NB4 (cell line): Measurements from ENCODE around the gene ETV6.

Experiments used
- POLR2A ChIP-seq: IDR thresholded peaks from 2 replicates; pipeline ENCODE4 v1.6.1; 2011; ENCODE audit warnings: mild to moderate bottlenecking; ENCODE audit not compliant: insufficient read length; ENCODE audit errors: extremely low read depth
- TF ChIP-seq, protein P1 (sequence below): IDR thresholded peaks from one replicate; pipeline ENCODE4 v1.5.1; 2012; ENCODE audit warnings: low read depth, low read length

DNA sequence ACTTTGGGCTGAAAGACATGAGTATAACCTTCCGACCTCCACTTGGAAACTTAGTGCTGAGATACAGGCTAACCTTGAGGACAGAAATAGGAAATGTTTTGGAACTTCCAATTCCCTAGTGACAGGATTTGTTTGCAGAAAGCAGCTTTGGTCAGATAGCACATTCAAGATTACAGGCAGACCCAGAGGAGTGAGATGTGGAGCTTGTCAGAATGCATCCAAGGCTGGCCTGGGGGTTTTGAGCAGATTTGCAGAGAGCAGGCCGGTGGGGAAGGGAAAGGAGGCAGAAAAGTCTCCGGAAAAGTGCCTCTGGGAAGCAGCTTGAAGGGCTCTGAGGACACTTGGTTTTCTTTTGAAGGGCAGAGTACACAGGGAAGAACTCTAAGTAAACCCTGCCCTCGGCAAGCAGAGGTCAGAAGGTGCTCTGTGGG, 180.3 kb downstream of the ETV6 start:
- TF ChIP-seq, protein P1, sequence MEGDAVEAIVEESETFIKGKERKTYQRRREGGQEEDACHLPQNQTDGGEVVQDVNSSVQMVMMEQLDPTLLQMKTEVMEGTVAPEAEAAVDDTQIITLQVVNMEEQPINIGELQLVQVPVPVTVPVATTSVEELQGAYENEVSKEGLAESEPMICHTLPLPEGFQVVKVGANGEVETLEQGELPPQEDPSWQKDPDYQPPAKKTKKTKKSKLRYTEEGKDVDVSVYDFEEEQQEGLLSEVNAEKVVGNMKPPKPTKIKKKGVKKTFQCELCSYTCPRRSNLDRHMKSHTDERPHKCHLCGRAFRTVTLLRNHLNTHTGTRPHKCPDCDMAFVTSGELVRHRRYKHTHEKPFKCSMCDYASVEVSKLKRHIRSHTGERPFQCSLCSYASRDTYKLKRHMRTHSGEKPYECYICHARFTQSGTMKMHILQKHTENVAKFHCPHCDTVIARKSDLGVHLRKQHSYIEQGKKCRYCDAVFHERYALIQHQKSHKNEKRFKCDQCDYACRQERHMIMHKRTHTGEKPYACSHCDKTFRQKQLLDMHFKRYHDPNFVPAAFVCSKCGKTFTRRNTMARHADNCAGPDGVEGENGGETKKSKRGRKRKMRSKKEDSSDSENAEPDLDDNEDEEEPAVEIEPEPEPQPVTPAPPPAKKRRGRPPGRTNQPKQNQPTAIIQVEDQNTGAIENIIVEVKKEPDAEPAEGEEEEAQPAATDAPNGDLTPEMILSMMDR: no peak
- no peak for TF ChIP-seq POLR2A
